Testis (tissue), 2 donors: Measurements from ENCODE around the gene SLC30A1.

Experiments
- POLR2A ChIP-seq: fragments of 450-650 bp; IDR thresholded peaks from one replicate; pipeline ENCODE4 v1.6.1; 2017; ENCODE audit warnings: antibody characterized with exemption, mild to moderate bottlenecking, moderate library complexity
- TF ChIP-seq, protein P1 (sequence below), 3 experiments: fragments of 450-650 bp in 2 of 3; fragments of 200-600 bp in 1 of 3; sonication (generic) in 1 of 3; IDR thresholded peaks; one replicate each; pipeline ENCODE4 v1.5.1; 2016 to 2019; ENCODE audit warnings: antibody characterized with exemption in 3 of 3, mild to moderate bottlenecking in 2 of 3, moderate library complexity in 1 of 3

GRCh38 chr1:211557894-211558625 lies 20.9 kb downstream of the SLC30A1 start:
- TF ChIP-seq, protein P1, sequence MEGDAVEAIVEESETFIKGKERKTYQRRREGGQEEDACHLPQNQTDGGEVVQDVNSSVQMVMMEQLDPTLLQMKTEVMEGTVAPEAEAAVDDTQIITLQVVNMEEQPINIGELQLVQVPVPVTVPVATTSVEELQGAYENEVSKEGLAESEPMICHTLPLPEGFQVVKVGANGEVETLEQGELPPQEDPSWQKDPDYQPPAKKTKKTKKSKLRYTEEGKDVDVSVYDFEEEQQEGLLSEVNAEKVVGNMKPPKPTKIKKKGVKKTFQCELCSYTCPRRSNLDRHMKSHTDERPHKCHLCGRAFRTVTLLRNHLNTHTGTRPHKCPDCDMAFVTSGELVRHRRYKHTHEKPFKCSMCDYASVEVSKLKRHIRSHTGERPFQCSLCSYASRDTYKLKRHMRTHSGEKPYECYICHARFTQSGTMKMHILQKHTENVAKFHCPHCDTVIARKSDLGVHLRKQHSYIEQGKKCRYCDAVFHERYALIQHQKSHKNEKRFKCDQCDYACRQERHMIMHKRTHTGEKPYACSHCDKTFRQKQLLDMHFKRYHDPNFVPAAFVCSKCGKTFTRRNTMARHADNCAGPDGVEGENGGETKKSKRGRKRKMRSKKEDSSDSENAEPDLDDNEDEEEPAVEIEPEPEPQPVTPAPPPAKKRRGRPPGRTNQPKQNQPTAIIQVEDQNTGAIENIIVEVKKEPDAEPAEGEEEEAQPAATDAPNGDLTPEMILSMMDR (IDR thresholded peaks at IDR 0.05) = no peak
- no peak for TF ChIP-seq POLR2A
